Tongue (tissue), 2 donors: Measurements from ENCODE around the gene BEST1. TPM values are rescaled to one million over a fixed set of nuclear protein-coding genes. Genes with fewer than 3 reads are reported as not detected.

ENCODE experiments used
- DNase-seq: peaks from one replicate; pipeline ENCODE4 v3.0.0-alpha.2; 2015
- total RNA-seq: library from RNA; depleted of rRNA; stranded (reverse); fragments of >200 nt; gene quantifications from one replicate; pipeline ENCODE4 v1.2.3, GENCODE V29; 2014

The BEST1 gene
- 3.3 TPM for total RNA-seq

DNA sequence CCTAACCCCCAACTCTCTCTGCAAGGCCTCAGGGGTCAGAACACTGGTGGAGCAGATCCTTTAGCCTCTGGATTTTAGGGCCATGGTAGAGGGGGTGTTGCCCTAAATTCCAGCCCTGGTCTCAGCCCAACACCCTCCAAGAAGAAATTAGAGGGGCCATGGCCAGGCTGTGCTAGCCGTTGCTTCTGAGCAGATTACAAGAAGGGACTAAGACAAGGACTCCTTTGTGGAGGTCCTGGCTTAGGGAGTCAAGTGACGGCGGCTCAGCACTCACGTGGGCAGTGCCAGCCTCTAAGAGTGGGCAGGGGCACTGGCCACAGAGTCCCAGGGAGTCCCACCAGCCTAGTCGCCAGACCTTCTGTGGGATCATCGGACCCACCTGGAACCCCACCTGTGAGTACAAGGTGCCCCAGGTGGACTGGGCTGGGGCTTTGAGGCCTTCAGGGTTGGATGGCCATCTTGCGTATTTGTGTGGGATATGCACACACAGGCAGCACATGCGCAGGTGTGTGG lies at the start of gene BEST1:
Gene BEST1 (plus strand): TSS at position 317 of the 513 bp plus-strand sequence. CDS start 1,456 bp downstream, outside the sequence.
- DNase-seq: no peak

- DNase-seq: no peak
Observed at GRCh38 chr11:61901397-61901796, 48.8 kb upstream of the BEST1 start.

- DNase-seq: no peak
Observed at GRCh38 chr11:61902313-61902712, 47.8 kb upstream of the BEST1 start.

GRCh38 chr11:61903845-61904244 lies 46.3 kb upstream of the BEST1 start:
- DNase-seq: no peak

DNA sequence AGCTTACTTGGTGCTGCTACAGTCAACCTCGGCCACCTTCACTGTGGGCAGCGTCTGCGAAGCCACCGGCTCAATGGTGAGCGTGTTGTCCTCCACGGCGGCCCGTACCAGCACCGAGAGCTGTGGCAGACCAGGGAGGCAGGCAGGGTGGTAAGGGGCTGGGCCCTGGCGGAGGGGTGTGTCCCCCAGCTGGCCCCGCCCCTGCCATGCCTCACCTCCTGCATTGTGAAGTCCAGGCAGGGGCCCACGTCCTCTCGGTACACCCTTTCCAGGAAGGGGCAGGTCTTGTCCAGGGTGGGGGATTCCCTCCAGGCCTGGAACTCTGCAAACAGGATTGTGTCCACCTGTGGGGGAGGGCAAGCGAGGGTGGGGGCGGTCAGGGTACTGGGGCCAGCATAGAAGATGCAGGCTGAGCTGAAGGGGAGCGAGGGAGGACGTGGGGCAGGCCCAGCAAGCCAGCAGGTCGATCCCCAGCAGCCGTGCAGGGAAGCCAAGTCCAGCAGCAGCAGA lies 45.6 kb upstream of the BEST1 start:
- DNase-seq: no peak

DNA sequence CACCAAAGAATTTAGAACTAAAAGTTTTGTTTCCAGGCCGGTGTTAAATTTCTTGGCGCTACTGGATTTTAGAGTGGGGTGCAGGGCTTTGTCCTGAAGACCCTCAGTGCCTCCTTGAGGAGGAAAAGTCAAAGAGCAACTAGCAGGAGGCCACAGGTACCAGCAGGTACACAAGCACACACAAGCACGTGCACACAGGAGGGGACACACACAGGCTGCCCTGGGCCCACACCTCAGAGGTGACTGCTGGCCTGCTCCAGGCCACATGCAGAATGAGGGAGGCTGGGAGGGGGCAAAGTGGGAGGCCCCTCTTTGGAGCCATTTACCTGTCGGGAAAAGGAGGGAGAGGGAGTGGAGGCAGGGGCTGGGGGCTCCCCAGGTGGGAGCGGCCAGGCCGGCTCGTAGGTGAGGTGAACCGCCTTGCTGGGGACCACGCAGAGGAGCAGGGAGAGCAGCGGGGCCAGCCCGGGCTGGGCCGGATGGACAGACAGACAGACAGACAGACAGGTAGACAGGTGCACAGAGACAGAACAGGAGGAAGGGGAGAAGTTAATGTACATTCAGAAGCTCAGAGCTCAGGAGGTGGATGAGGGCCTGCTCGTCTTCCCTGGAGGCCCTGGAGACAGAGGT lies 45.0 kb upstream of the BEST1 start:
- no peak for DNase-seq

DNA sequence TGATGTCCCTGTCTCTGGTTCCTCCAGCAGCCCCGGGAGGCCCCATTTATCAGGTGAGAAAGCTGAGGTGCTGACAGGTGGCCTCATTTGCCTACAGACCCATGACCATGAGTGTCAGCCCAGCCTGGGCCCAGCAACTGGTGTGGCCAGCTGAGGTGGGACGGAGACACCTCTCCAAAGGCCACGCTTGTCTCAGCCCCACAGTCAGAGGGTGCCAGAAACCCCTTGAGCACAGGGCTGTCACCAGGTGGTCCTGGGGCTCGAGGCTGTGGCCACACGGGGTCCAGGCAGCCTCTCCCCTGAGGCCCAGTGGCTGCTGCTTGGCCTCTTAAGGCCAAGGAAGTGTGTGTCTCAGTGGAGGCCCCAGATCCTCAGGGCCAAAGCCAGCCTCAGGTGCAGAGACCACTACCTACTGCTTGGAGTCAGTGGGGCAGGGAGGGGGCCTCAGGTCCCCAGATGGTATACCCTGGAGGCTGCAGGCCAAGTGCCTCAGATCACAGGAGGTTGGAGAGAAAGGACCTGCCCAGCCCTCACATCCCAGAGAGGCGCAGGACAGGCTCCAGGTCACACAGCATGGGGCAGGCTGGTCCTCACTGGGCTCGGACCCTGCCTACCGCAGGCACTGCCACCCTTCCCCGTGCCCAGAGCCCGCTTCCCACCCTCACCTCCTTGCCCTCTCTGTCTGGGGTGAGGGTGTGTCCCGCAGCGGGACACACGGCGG lies 44.2 kb upstream of the BEST1 start:
- DNase-seq: no peak

GRCh38 chr11:61906522-61906909 lies 43.6 kb upstream of the BEST1 start:
- DNase-seq: no peak

- no peak for DNase-seq
Observed at GRCh38 chr11:61907282-61907681, 42.9 kb upstream of the BEST1 start.

- DNase-seq: no peak
Observed at GRCh38 chr11:61907871-61908729, 42.1 kb upstream of the BEST1 start.

DNA sequence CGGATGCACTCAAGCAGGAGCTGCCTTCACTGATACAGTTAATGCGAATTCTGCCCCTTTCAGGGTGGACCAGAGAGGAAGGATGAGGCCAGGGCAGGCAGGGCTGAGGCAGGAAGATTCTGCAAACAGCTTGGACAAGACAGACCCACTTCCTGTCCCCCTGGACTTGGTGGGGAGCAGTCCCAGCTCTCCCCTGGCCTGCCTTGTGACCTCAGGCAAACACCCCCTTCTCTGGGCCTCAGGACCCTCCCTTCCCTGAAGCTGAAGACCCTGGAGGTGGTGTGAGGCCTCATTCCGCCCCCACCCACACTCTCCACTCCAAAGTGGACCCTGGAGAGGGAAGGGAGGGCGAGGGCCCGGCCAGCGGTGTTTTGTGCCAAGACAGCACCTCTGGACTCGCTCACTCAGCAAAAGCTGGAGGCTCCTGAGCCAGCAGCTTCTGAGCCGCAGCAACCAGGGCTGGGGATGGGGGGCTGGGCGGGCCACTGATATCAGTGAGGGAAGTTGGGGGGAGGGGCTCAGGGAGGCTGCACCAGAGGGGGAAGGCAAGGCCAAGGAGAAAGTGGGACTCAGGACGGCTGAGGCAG lies 41.3 kb upstream of the BEST1 start:
- peak; percentile 42 for DNase-seq

GRCh38 chr11:61910187-61911127 lies 39.7 kb upstream of the BEST1 start:
- DNase-seq: peak; percentile 76

- DNase-seq: no peak
Observed at GRCh38 chr11:61911128-61911700, 38.9 kb upstream of the BEST1 start.

GRCh38 chr11:61911701-61912529 lies 38.2 kb upstream of the BEST1 start:
- DNase-seq: no peak

GRCh38 chr11:61912530-61912898 lies 37.6 kb upstream of the BEST1 start:
- no peak for DNase-seq

GRCh38 chr11:61912991-61913698 lies 37.0 kb upstream of the BEST1 start:
- no peak for DNase-seq

DNA sequence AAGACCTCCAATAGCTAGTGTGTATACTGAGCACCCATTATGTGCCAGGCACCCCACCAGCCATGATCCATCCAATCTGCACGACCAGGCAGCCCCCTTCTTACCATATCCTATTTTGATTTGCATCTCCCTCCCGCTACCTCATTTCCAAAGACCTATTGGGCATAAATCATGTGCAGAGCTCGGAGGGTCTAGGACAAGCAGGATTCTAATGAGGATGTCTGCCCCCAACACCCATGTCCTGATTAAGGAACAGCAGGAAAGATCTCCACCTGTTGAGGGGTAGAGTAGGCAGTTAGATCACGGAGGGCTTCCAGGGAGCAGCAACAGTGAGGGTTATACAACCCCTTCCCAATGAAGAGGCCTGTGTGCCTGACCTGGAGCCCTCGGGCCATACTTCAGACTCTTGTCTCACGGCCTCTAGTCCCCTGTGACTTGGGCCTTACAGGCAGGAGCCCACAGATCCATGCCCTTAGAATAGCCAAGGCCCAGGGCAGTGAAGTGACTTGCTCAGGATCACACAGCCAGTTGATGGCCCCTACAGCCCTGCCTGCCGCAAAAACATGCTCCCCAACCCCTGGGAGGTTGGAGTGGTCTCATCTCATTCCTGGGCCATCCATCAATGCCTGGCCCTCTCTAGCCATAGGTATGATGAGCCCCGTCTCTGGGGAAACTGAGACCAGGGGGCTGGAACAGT lies 36.3 kb upstream of the BEST1 start:
- no peak for DNase-seq

GRCh38 chr11:61914471-61915171 lies 35.5 kb upstream of the BEST1 start:
- no peak for DNase-seq
